GM12891 (cell line): ENCODE results near the gene PIPOX.

Source experiments
- DNase-seq: peaks from one replicate; pipeline ENCODE4 v3.0.0; 2011; ENCODE audit warnings: low spot score; ENCODE audit not compliant: insufficient read length
- FAIRE-seq: peaks from 2 replicates; lab custom pipeline; 2011; peaks lifted over from hg19 to GRCh38; lab: Jason Lieb, UNC
- PAX5 ChIP-seq: IDR thresholded peaks from 2 replicates; pipeline ENCODE4 v1.6.1; 2011; ENCODE audit warnings: low read length, moderate library complexity, mild to moderate bottlenecking; ENCODE audit not compliant: insufficient read depth, severe bottlenecking
- POLR2A ChIP-seq: IDR thresholded peaks from 2 replicates; pipeline ENCODE4 v1.6.1; 2011; ENCODE audit warnings: low read depth, low read length, control low read depth
- POLR2AphosphoS5 ChIP-seq: IDR thresholded peaks from 2 replicates; pipeline ENCODE4 v1.6.1; 2011; ENCODE audit warnings: low read depth, low read length, control low read depth
- POU2F2 ChIP-seq: IDR thresholded peaks from 2 replicates; pipeline ENCODE4 v1.6.1; 2011; ENCODE audit warnings: low read depth, mild to moderate bottlenecking, control low read depth, low read length, moderate library complexity
- SPI1 ChIP-seq: IDR thresholded peaks from 2 replicates; pipeline ENCODE4 v1.6.1; 2011; ENCODE audit warnings: low read depth, low read length, control low read depth
- TAF1 ChIP-seq: IDR thresholded peaks from 2 replicates; pipeline ENCODE4 v1.6.1; 2011; ENCODE audit warnings: low read depth, low read length, control low read depth

Gene PIPOX

DNA sequence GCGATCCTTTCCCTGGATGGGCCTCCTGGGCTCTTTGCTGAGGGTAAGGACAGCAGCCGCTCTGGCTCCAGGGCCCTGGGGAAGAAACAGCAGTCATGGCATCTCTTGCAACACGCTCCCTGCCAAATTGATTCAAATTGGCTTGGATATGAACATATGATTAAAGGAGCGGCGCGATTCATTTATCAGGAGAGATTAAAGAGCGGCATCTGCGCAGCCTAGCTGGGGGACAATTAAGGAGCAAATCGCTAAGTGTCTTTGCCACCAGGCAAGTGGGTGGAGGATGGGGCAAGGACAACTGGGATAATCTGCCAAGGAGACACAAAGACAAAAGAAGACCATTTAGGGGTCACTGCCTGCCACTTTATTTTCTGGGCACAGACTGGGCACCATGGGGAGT lies 27.8 kb downstream of the PIPOX start:
- DNase-seq: no peak
- no peak for FAIRE-seq
- TF ChIP-seq POLR2AphosphoS5: no peak
- no peak for TF ChIP-seq SPI1
- TF ChIP-seq POU2F2: no peak
- no peak for TF ChIP-seq POLR2A
- TF ChIP-seq PAX5: no peak
- TF ChIP-seq TAF1: no peak

- no peak for TF ChIP-seq POLR2AphosphoS5
- TF ChIP-seq PAX5: no peak
- TF ChIP-seq SPI1: no peak
- no peak for TF ChIP-seq POU2F2
- no peak for TF ChIP-seq POLR2A
- no peak for TF ChIP-seq TAF1
- DNase-seq: no peak
- FAIRE-seq: no peak
Observed at GRCh38 chr17:29071303-29071702, 28.4 kb downstream of the PIPOX start.

- FAIRE-seq (no peak), DNase-seq (no peak)
- TF ChIP-seq SPI1 (no peak), POLR2A (no peak), TAF1 (no peak), POU2F2 (no peak), POLR2AphosphoS5 (no peak), PAX5 (no peak)
Observed at GRCh38 chr17:29073045-29073444, 30.1 kb downstream of the PIPOX start.

DNA sequence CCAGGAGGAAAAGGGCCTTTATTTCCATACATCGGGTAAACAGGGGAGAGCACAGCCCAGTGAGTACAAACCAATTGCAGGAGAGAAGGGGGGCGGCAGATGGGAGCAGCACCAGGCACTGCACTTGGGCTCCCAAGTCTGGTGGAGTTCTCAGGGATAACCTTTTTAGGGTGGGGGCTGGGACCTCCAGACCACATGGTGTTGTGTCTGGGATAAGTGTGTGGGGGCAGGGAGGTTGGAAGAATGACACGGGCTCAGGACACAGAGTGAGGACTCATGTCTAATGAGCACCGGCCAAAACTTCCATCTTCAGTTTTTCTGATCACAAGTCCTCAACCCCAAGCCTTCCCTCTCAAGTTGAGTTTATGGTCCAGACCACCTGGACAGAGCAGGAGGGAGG lies 30.6 kb downstream of the PIPOX start:
- FAIRE-seq: no peak
- no peak for DNase-seq
- TF ChIP-seq SPI1 (no peak), POU2F2 (no peak), POLR2A (no peak), PAX5 (no peak), TAF1 (no peak), POLR2AphosphoS5 (no peak)

- FAIRE-seq (no peak), DNase-seq (no peak)
- no peak for TF ChIP-seq TAF1
- no peak for TF ChIP-seq POLR2A
- no peak for TF ChIP-seq POU2F2
- TF ChIP-seq SPI1: no peak
- no peak for TF ChIP-seq PAX5
- no peak for TF ChIP-seq POLR2AphosphoS5
Observed at GRCh38 chr17:29074488-29074887, 31.5 kb downstream of the PIPOX start.

DNA sequence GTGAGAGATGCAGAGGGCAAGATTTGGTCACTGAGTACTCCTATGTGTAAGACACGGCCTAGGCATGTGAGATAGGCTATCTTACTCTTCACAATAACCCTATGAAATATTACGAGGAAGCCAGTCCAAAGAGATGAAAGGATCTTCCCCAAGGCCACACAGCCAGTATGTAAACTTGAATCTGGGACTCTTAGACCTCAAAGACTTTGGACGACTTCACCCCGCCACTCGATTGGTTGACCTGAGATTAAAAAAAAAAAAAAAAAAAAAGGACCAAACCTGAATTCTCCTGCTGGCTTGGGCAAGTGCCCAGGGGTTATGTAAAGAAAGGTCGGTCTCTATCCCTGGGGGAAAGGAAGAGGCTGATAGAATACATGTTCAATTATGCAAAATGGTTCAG lies 33.1 kb downstream of the PIPOX start:
- TF ChIP-seq SPI1 (no peak), POLR2AphosphoS5 (no peak), PAX5 (no peak), POU2F2 (no peak), POLR2A (no peak), TAF1 (no peak)
- DNase-seq (no peak), FAIRE-seq (no peak)

- DNase-seq: no peak
- no peak for FAIRE-seq
- TF ChIP-seq POLR2AphosphoS5 (no peak), PAX5 (no peak), TAF1 (no peak), POLR2A (no peak), POU2F2 (no peak)
Observed at GRCh38 chr17:29076722-29077121, 33.8 kb downstream of the PIPOX start.

DNA sequence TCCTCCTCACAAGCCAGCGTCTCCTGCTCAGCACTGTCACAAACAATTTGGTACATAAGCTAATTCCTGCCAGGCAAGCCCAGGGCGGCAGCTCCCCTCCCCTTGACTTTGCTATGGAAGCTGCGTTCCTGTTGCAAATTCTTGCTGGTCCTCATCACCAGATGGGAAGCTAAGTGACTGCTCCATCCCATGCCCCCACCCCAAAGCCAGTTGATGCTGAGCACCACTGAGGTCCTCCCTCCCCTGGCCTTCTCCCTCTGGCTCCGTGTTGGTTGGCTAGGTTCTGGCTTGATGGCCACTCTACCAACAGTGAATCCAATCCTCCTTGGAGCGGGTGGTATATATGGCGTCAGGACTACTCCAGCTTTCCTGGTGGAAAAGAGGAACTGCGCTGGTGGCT lies 34.4 kb downstream of the PIPOX start:
- DNase-seq: no peak
- peak; percentile 36; the same call in 1 of the 2 replicates for TF ChIP-seq SPI1
- TF ChIP-seq POLR2A: no peak
- no peak for FAIRE-seq

DNA sequence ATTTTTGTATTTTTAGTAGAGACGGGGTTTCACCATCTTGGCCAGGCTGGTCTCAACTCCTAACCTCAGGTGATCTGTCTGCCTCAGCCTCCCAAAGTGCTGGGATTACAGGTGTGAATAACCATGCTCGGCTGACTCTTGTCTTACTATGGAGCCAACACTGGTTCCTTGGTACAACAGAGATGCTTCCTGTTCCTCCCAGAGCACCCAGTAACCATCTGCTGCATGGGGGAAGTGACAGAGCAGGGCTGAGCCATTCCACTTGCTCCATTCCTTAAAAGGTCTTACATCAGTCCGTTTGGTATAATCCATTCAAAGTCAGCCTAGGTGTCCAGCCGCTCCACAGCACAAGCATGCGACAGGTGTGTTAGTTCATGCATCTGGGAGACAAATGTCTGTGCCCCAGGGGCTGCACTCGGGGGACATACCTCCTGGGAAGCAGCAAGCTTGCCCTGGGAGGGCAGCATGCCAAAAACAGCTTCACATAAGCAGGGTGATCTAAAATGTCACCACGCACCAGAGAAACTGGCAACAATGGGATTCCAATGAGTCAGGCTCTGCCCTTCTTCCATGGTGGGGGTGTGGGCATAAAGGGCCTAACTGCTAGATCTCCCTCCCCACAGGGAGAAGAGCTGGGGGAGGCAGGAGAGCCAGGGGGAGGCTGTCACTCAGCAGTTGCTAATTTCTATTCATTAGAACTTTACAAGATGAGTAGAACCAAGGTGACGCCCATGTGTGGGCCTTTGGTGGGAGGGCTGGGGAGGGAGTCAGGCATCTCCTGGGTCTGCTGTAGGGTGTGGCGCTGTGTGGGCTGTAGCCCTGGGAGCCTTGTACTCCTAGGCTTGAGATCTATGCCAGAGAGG lies 35.5 kb downstream of the PIPOX start:
- no peak for TF ChIP-seq POU2F2
- no peak for TF ChIP-seq POLR2AphosphoS5
- no peak for FAIRE-seq
- DNase-seq: no peak

- DNase-seq: no peak
- no peak for FAIRE-seq
- no peak for TF ChIP-seq SPI1
- TF ChIP-seq POU2F2: no peak
- no peak for TF ChIP-seq POLR2A
- TF ChIP-seq TAF1: no peak
- no peak for TF ChIP-seq POLR2AphosphoS5
- TF ChIP-seq PAX5: no peak
Observed at GRCh38 chr17:29079433-29079832, 36.5 kb downstream of the PIPOX start.
